C4-2B (cell line): ENCODE results near the gene ARHGAP21.

Experiments
- H3K27ac ChIP-seq: fragments of 450-650 bp; 2 replicates; pipeline ENCODE4 v1.5.1; 2017
- CTCF ChIP-seq: fragments of 450-650 bp; conservative IDR thresholded peaks from 2 replicates; pipeline ENCODE4 v1.5.1; 2017; ENCODE audit warnings: mild to moderate bottlenecking
- ZFX ChIP-seq: fragments of 450-650 bp; IDR thresholded peaks from 2 replicates; pipeline ENCODE4 v1.6.1; 2017

The ARHGAP21 gene

GRCh38 chr10:24681572-24682088 lies 42.1 kb downstream of the ARHGAP21 start:
- no peak overlapping the region for H3K27ac ChIP-seq
- TF ChIP-seq CTCF (no peak), ZFX (no peak)

GRCh38 chr10:24680647-24681524 lies 42.8 kb downstream of the ARHGAP21 start:
- TF ChIP-seq CTCF = no peak
- no peak for TF ChIP-seq ZFX
- H3K27ac ChIP-seq = no peak overlapping the region

GRCh38 chr10:24678757-24679156 lies 44.9 kb downstream of the ARHGAP21 start:
- no peak overlapping the region for H3K27ac ChIP-seq
- TF ChIP-seq ZFX (no peak), CTCF (no peak)

- H3K27ac ChIP-seq = no peak overlapping the region
- TF ChIP-seq ZFX (no peak), CTCF (no peak)
Measured at GRCh38 chr10:24674892-24675632, 48.6 kb downstream of the ARHGAP21 start.

GRCh38 chr10:24670964-24671670 lies 52.6 kb downstream of the ARHGAP21 start:
- TF ChIP-seq CTCF (no peak), ZFX (no peak)
- H3K27ac ChIP-seq = no peak overlapping the region

- TF ChIP-seq CTCF (no peak), ZFX (no peak)
- no peak overlapping the region for H3K27ac ChIP-seq
Measured at GRCh38 chr10:24669285-24669852, 54.3 kb downstream of the ARHGAP21 start.
